Stimulated activated CD4-positive, alpha-beta T cell treated with anti-CD3 and anti-CD28 coated beads, TNF-alpha, amount 100 ng/mL, for 24 hours (primary cell): ENCODE measurements around the gene PDGFB.
A peak's percentile ranks its signal among the peaks of the same experiment; 100 is the strongest.

ENCODE experiments used
- DNase-seq, 3 experiments: peaks; one replicate each; pipeline ENCODE4 v3.0.0-alpha.2; 2020; ENCODE audit warnings: low read depth in 3 of 3

Gene PDGFB

GRCh38 chr22:39240831-39241793 lies 3.7 kb downstream of the PDGFB start:
- no peak for DNase-seq

GRCh38 chr22:39239561-39240423 lies 5.0 kb downstream of the PDGFB start:
- no peak for DNase-seq

- DNase-seq: no peak
These were observed 5.7 kb downstream of the PDGFB start for GRCh38 chr22:39238966-39239505.

- no peak for DNase-seq
These were observed 6.2 kb downstream of the PDGFB start for GRCh38 chr22:39238561-39238960.

GRCh38 chr22:39238101-39238466 lies 6.7 kb downstream of the PDGFB start:
- DNase-seq: no peak

GRCh38 chr22:39237318-39238100 lies 7.3 kb downstream of the PDGFB start:
- peak in 1 of 3 experiments; percentile 50 for DNase-seq

GRCh38 chr22:39236321-39237317 lies 8.2 kb downstream of the PDGFB start:
- DNase-seq: peak in 1 of 3 experiments; percentile 40

- DNase-seq: no peak
These were observed 9.7 kb downstream of the PDGFB start for GRCh38 chr22:39234867-39235687.

- no peak for DNase-seq
These were observed 10.4 kb downstream of the PDGFB start for GRCh38 chr22:39234472-39234787.

- no peak for DNase-seq
These were observed 10.9 kb downstream of the PDGFB start for GRCh38 chr22:39233710-39234471.

- no peak for DNase-seq
These were observed 11.7 kb downstream of the PDGFB start for GRCh38 chr22:39232806-39233709.

- DNase-seq: no peak
These were observed 12.5 kb downstream of the PDGFB start for GRCh38 chr22:39232246-39232645.

GRCh38 chr22:39231197-39231950 lies 13.4 kb downstream of the PDGFB start:
- DNase-seq: no peak

- DNase-seq: no peak
These were observed 14.3 kb downstream of the PDGFB start for GRCh38 chr22:39230261-39231196.

- DNase-seq: no peak
These were observed 15.0 kb downstream of the PDGFB start for GRCh38 chr22:39229688-39230260.
